HepG2 (cell line): Measurements from ENCODE around the gene RMI2. TPM values are rescaled to one million over a fixed set of nuclear protein-coding genes. Genes with fewer than 3 reads are reported as not detected.
A peak's percentile ranks its signal among the peaks of the same experiment; 100 is the strongest.

ENCODE experiments used
- ARHGAP35 ChIP-seq: sonication (generic); formaldehyde crosslinking; IDR thresholded peaks from 2 replicates; pipeline ENCODE4 v1.9.0; 2022; ENCODE audit warnings: mild to moderate bottlenecking, inconsistent platforms, moderate library complexity, missing genetic modification reagents, borderline replicate concordance
- CHD4 ChIP-seq: fragments of 200-600 bp; sonication (generic); IDR thresholded peaks from 2 replicates; pipeline ENCODE4 v1.7.0; 2017; ENCODE audit warnings: mild to moderate bottlenecking, low read length, borderline replicate concordance
- DMAP1 ChIP-seq: IDR thresholded peaks from 2 replicates; pipeline ENCODE4 v1.6.1; 2016
- FOXA3 ChIP-seq: IDR thresholded peaks from 2 replicates; pipeline ENCODE4 v1.6.1; 2016; ENCODE audit warnings: missing genetic modification reagents, missing compliant biosample characterization
- GABPA ChIP-seq, 2 experiments: IDR thresholded peaks; 2 replicates each; pipeline ENCODE4 v1.6.1; 2011 to 2016; ENCODE audit warnings: low read depth in 2 of 2, low read length in 1 of 2, missing biosample characterization in 1 of 2, missing genetic modification characterization in 1 of 2
- GTF2F1 ChIP-seq: fragments of 150-350 bp; IDR thresholded peaks from 2 replicates; pipeline ENCODE4 v1.6.1; 2014; ENCODE audit warnings: low read length
- MEIS1 ChIP-seq: sonication (generic); formaldehyde crosslinking; IDR thresholded peaks from 2 replicates; pipeline ENCODE4 v1.9.0; 2021; ENCODE audit warnings: mild to moderate bottlenecking, missing genetic modification reagents, moderate library complexity, borderline replicate concordance
- SNAI1 ChIP-seq: sonication (generic); formaldehyde crosslinking; IDR thresholded peaks from 2 replicates; pipeline ENCODE4 v1.5.0; 2020; ENCODE audit warnings: mild to moderate bottlenecking, missing genetic modification reagents, borderline replicate concordance
- SRSF4 ChIP-seq: fragments of 200-400 bp; formaldehyde crosslinking; IDR thresholded peaks from one replicate; pipeline ENCODE4 v1.6.1; 2018; ENCODE audit warnings: mild to moderate bottlenecking, low read depth, low read length, moderate library complexity; ENCODE audit not compliant: poor library complexity, severe bottlenecking
- SRY ChIP-seq: sonication (generic); formaldehyde crosslinking; IDR thresholded peaks from 2 replicates; pipeline ENCODE4 v1.8.0; 2022; ENCODE audit warnings: mild to moderate bottlenecking, missing genetic modification reagents
- SYNCRIP ChIP-seq: fragments of 200-400 bp; formaldehyde crosslinking; IDR thresholded peaks from 2 replicates; pipeline ENCODE4 v1.6.1; 2018; ENCODE audit warnings: mild to moderate bottlenecking, low read depth, low read length; ENCODE audit not compliant: insufficient read depth
- TRIM24 ChIP-seq: sonication (generic); formaldehyde crosslinking; IDR thresholded peaks from 2 replicates; pipeline ENCODE4 v1.8.0; 2022; ENCODE audit warnings: mild to moderate bottlenecking, missing genetic modification reagents
- ZNF138 ChIP-seq: sonication (generic); formaldehyde crosslinking; IDR thresholded peaks from 2 replicates; pipeline ENCODE4 v1.5.0; 2020; ENCODE audit warnings: mild to moderate bottlenecking, low read depth, missing genetic modification reagents
- ZNF143 ChIP-seq: sonication (generic); formaldehyde crosslinking; IDR thresholded peaks from 2 replicates; pipeline ENCODE4 v1.4.0; 2020; ENCODE audit warnings: missing genetic modification reagents
- ZNF891 ChIP-seq: sonication (generic); formaldehyde crosslinking; IDR thresholded peaks from 2 replicates; pipeline ENCODE4 v1.5.0; 2020; ENCODE audit warnings: mild to moderate bottlenecking, missing genetic modification reagents
- polyA plus RNA-seq, 8 experiments: library from polyadenylated mRNA; depleted of rRNA in 3 of 8; stranded (reverse) in 7 of 8; unstranded in 1 of 8; fragments of >200 nt; fragmentation: Illumina TruSeq in 4 of 8; extraction: Trizol in 4 of 8; gene quantifications; 2 replicates each; pipeline versions ENCODE4 v1.2.1 to v1.2.3, GENCODE V29; 2011 to 2016; ENCODE audit warnings: low read depth in 4 of 8, missing spikeins in 1 of 8, mixed read lengths in 1 of 8; ENCODE audit not compliant: insufficient read depth in 1 of 8
- total RNA-seq, 5 experiments: library from RNA; depleted of rRNA; stranded (reverse); fragments of >200 nt; fragmentation: Illumina TruSeq; extraction: Trizol; gene quantifications; 2 replicates each; pipeline ENCODE4 v1.2.3, GENCODE V29; 2016; ENCODE audit warnings: low read depth in 1 of 5
- TF ChIP-seq, protein P1 (sequence below): sonication (generic); formaldehyde crosslinking; IDR thresholded peaks from 2 replicates; pipeline ENCODE4 v1.4.0; 2020; ENCODE audit warnings: low read depth, mild to moderate bottlenecking, missing genetic modification reagents
- TF ChIP-seq, protein P2 (sequence below): sonication (generic); formaldehyde crosslinking; IDR thresholded peaks from 2 replicates; pipeline ENCODE4 v1.5.0; 2020; ENCODE audit warnings: missing genetic modification reagents, mild to moderate bottlenecking, borderline replicate concordance
- TF ChIP-seq, protein P3 (sequence below), 2 experiments: sonication (generic) in 1 of 2; formaldehyde crosslinking in 1 of 2; IDR thresholded peaks; 2 replicates each; pipeline versions ENCODE4 v1.4.0 to v1.6.1; 2018 to 2020; ENCODE audit warnings: missing genetic modification reagents in 2 of 2, borderline replicate concordance in 1 of 2, low read depth in 1 of 2, mild to moderate bottlenecking in 1 of 2, missing biosample characterization in 1 of 2
- TF ChIP-seq, protein P4 (sequence below): sonication (generic); formaldehyde crosslinking; IDR thresholded peaks from 2 replicates; pipeline ENCODE4 v1.4.0; 2020; ENCODE audit warnings: missing genetic modification reagents

The RMI2 gene
- total and polyA plus RNA-seq, 2 of the 13 experiments (the other 11 are each of a cell fraction or from before 2014, with no cell fraction given): 24.5 to 55.7 TPM

DNA sequence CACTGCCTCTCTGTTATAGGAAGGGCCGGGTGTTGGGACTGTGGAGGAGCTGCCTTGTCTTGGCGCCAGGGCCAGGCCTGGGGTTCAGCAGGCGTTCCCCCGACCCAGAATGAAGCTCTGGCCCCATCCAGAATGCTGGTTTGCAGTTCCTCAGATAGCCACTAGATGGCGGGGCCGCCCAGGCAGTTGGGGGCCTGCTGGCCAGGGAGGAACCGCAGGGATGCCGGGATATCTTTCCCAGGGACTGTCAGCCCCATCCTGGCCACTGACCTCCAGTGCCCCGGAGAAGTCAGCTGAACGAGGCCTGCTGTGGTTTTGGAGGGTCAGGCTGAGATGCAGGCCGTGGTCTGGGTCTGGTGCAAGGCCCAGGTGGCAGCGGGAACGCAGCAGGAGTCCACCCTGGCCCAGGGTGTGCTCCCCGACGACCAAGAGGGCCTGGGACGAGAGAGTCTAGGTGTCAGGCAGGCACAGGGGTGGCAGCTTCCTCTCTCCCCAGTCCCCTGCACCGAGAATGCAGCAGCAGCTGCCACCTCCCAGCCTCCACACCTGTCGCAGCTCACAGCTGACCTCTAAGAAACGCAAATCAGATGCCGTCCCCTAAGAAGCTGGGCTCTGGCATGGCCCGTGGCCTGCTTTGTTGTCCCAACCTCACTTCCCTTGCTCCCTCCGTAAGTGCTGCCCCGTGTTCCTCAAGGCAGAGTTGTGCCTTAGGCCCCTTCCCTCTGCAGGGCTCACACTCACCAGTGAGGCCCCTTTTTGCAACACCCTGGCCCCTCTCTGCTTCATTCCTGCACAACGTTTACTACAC lies 51.2 kb downstream of the RMI2 start (continued):
- TF ChIP-seq SRSF4 (no peak), DMAP1 (CRISPR knock-in tag) (peak; percentile 29; the same call in 1 of the 2 replicates), ZNF891 (CRISPR knock-in tag) (no peak), GABPA (IDR thresholded peaks at IDR 0.05; ENCODE audit: low read depth, low read length) (no peak), GABPA (CRISPR knock-in tag; IDR thresholded peaks at IDR 0.05; ENCODE audit: low read depth) (no peak), ZNF138 (CRISPR knock-in tag) (peak; percentile 62; the same call in 1 of the 2 replicates), GTF2F1 (no peak), TRIM24 (CRISPR knock-in tag) (no peak), SRY (CRISPR knock-in tag) (peak; percentile 53; the same call in 1 of the 2 replicates), CHD4 (no peak), ARHGAP35 (CRISPR knock-in tag) (peak; percentile 9; the same call in 1 of the 2 replicates), SYNCRIP (no peak), ZNF143 (CRISPR knock-in tag) (peak; percentile 90), SNAI1 (no peak), FOXA3 (CRISPR knock-in tag) (peak; percentile 46), MEIS1 (CRISPR knock-in tag) (peak; percentile 91)
- TF ChIP-seq, protein P1, sequence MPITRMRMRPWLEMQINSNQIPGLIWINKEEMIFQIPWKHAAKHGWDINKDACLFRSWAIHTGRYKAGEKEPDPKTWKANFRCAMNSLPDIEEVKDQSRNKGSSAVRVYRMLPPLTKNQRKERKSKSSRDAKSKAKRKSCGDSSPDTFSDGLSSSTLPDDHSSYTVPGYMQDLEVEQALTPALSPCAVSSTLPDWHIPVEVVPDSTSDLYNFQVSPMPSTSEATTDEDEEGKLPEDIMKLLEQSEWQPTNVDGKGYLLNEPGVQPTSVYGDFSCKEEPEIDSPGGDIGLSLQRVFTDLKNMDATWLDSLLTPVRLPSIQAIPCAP: no peak
- TF ChIP-seq, protein P2, sequence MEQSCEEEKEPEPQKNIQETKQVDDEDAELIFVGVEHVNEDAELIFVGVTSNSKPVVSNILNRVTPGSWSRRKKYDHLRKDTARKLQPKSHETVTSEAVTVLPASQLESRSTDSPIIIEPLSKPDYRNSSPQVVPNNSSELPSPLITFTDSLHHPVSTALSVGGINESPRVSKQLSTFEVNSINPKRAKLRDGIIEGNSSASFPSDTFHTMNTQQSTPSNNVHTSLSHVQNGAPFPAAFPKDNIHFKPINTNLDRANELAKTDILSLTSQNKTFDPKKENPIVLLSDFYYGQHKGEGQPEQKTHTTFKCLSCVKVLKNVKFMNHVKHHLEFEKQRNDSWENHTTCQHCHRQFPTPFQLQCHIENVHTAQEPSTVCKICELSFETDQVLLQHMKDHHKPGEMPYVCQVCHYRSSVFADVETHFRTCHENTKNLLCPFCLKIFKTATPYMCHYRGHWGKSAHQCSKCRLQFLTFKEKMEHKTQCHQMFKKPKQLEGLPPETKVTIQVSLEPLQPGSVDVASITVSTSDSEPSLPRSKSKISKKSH (CRISPR knock-in tag): peak; percentile 17
- TF ChIP-seq, protein P3, sequence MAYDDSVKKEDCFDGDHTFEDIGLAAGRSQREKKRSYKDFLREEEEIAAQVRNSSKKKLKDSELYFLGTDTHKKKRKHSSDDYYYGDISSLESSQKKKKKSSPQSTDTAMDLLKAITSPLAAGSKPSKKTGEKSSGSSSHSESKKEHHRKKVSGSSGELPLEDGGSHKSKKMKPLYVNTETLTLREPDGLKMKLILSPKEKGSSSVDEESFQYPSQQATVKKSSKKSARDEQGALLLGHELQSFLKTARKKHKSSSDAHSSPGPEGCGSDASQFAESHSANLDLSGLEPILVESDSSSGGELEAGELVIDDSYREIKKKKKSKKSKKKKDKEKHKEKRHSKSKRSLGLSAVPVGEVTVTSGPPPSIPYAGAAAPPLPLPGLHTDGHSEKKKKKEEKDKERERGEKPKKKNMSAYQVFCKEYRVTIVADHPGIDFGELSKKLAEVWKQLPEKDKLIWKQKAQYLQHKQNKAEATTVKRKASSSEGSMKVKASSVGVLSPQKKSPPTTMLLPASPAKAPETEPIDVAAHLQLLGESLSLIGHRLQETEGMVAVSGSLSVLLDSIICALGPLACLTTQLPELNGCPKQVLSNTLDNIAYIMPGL (CRISPR knock-in tag; IDR thresholded peaks at IDR 0.05; ENCODE audit: borderline replicate concordance in 1 of 2, low read depth in 1 of 2): peak; percentile 92 to 95
- TF ChIP-seq, protein P4, sequence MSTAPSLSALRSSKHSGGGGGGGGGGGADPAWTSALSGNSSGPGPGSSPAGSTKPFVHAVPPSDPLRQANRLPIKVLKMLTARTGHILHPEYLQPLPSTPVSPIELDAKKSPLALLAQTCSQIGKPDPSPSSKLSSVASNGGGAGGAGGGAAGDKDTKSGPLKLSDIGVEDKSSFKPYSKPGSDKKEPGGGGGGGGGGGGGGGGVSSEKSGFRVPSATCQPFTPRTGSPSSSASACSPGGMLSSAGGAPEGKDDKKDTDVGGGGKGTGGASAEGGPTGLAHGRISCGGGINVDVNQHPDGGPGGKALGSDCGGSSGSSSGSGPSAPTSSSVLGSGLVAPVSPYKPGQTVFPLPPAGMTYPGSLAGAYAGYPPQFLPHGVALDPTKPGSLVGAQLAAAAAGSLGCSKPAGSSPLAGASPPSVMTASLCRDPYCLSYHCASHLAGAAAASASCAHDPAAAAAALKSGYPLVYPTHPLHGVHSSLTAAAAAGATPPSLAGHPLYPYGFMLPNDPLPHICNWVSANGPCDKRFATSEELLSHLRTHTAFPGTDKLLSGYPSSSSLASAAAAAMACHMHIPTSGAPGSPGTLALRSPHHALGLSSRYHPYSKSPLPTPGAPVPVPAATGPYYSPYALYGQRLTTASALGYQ (CRISPR knock-in tag): no peak
- TF ChIP-seq, all 625 proteins: peak for 318
